HEK293 (cell line): ENCODE measurements around the gene CDYL.

ENCODE experiments used
- CTCF ChIA-PET: fragments of 350-600 bp; formaldehyde crosslinking; extraction: SDS; loops from one replicate; lab custom pipeline; 2021; ENCODE audit warnings: antibody characterized with exemption; lab: Yijun Ruan, JAX
- POLR2A ChIA-PET: fragments of 300-600 bp; formaldehyde crosslinking; extraction: SDS; loops from one replicate; lab custom pipeline; 2020; ENCODE audit warnings: antibody characterized with exemption, inconsistent platforms; lab: Yijun Ruan, JAX
- H3K27ac ChIP-seq: fragments of 200-500 bp; sonication (Bioruptor generic); 2 replicates; pipeline ENCODE4 v1.5.1; 2014; ENCODE audit warnings: low read depth, low read length, control low read depth, inconsistent platforms; ENCODE audit errors: extremely low read depth
- H3K36me3 ChIP-seq, 2 experiments: fragments of 200-500 bp in 1 of 2; sonication (Bioruptor generic) in 1 of 2; 1 replicate in 1 of 2; 2 replicates in 1 of 2; pipeline ENCODE4 v1.5.1; 2014 to 2017; ENCODE audit warnings: inconsistent platforms in 2 of 2, low read length in 2 of 2; ENCODE audit not compliant: control insufficient read depth in 2 of 2, insufficient read depth in 1 of 2
- H3K4me1 ChIP-seq: fragments of 200-500 bp; sonication (Bioruptor generic); 2 replicates; pipeline ENCODE4 v1.5.1; 2014; ENCODE audit warnings: mild to moderate bottlenecking, low read length, inconsistent platforms; ENCODE audit not compliant: control insufficient read depth, insufficient read depth
- H3K4me3 ChIP-seq: 2 replicates; pipeline ENCODE4 v1.5.1; 2011; ENCODE audit warnings: low read depth, mild to moderate bottlenecking, control low read depth, low read length, moderate library complexity
- H3K9me3 ChIP-seq: fragments of 200-500 bp; sonication (Bioruptor generic); 2 replicates; pipeline ENCODE4 v1.5.1; 2014; ENCODE audit warnings: low read depth, low read length, inconsistent platforms; ENCODE audit not compliant: control insufficient read depth, insufficient read depth
- BCL6B ChIP-seq: fragments of 450-650 bp; formaldehyde crosslinking; IDR thresholded peaks from 2 replicates; pipeline ENCODE4 v1.5.1; 2017; ENCODE audit warnings: missing biosample characterization, missing genetic modification characterization
- HOXA7 ChIP-seq: sonication (generic); formaldehyde crosslinking; IDR thresholded peaks from 2 replicates; pipeline ENCODE4 v1.8.1; 2022; ENCODE audit warnings: missing genetic modification reagents, borderline replicate concordance
- INSM2 ChIP-seq: fragments of 450-650 bp; formaldehyde crosslinking; IDR thresholded peaks from 2 replicates; pipeline ENCODE4 v1.5.1; 2016; ENCODE audit warnings: missing biosample characterization, missing genetic modification characterization
- KLF8 ChIP-seq: fragments of 450-650 bp; formaldehyde crosslinking; IDR thresholded peaks from 2 replicates; pipeline ENCODE4 v1.5.1; 2016; ENCODE audit warnings: missing biosample characterization, missing genetic modification characterization
- KLF9 ChIP-seq: fragments of 450-650 bp; formaldehyde crosslinking; IDR thresholded peaks from 2 replicates; pipeline ENCODE4 v1.5.1; 2016; ENCODE audit warnings: missing biosample characterization, missing genetic modification characterization, low read depth
- PRDM6 ChIP-seq: fragments of 450-650 bp; formaldehyde crosslinking; IDR thresholded peaks from 2 replicates; pipeline ENCODE4 v1.5.1; 2017; ENCODE audit warnings: missing biosample characterization, missing genetic modification characterization
- YY2 ChIP-seq: fragments of 450-650 bp; formaldehyde crosslinking; IDR thresholded peaks from 2 replicates; pipeline ENCODE4 v1.5.1; 2016; ENCODE audit warnings: missing biosample characterization, missing genetic modification characterization
- ZNF155 ChIP-seq: fragments of 450-650 bp; formaldehyde crosslinking; IDR thresholded peaks from 2 replicates; pipeline ENCODE4 v1.5.1; 2016; ENCODE audit warnings: missing biosample characterization, missing genetic modification characterization
- ZNF175 ChIP-seq: fragments of 450-650 bp; formaldehyde crosslinking; IDR thresholded peaks from 2 replicates; pipeline ENCODE4 v1.5.1; 2016; ENCODE audit warnings: missing biosample characterization, missing genetic modification characterization
- ZNF24 ChIP-seq: fragments of 450-650 bp; formaldehyde crosslinking; IDR thresholded peaks from 2 replicates; pipeline ENCODE4 v1.5.1; 2016; ENCODE audit warnings: missing biosample characterization, missing genetic modification characterization
- ZNF311 ChIP-seq: fragments of 450-650 bp; formaldehyde crosslinking; IDR thresholded peaks from 2 replicates; pipeline ENCODE4 v1.5.1; 2017; ENCODE audit warnings: missing biosample characterization, missing genetic modification characterization, borderline replicate concordance
- ZNF324 ChIP-seq: fragments of 450-650 bp; formaldehyde crosslinking; IDR thresholded peaks from 2 replicates; pipeline ENCODE4 v1.5.1; 2016; ENCODE audit warnings: missing biosample characterization, missing genetic modification characterization
- ZNF366 ChIP-seq: fragments of 450-650 bp; formaldehyde crosslinking; conservative IDR thresholded peaks from 2 replicates; pipeline ENCODE4 v1.5.1; 2016; ENCODE audit warnings: missing biosample characterization, missing genetic modification characterization
- ZNF394 ChIP-seq: fragments of 450-650 bp; formaldehyde crosslinking; IDR thresholded peaks from 2 replicates; pipeline ENCODE4 v1.5.1; 2016; ENCODE audit warnings: missing biosample characterization, missing genetic modification characterization, mild to moderate bottlenecking, moderate library complexity, borderline replicate concordance
- ZNF423 ChIP-seq: fragments of 450-650 bp; formaldehyde crosslinking; IDR thresholded peaks from 2 replicates; pipeline ENCODE4 v1.5.1; 2016; ENCODE audit warnings: missing biosample characterization, missing genetic modification characterization
- ZNF521 ChIP-seq: fragments of 450-650 bp; formaldehyde crosslinking; IDR thresholded peaks from 2 replicates; pipeline ENCODE4 v1.5.1; 2017; ENCODE audit warnings: missing biosample characterization, mild to moderate bottlenecking, missing genetic modification characterization
- ZNF560 ChIP-seq: fragments of 450-650 bp; formaldehyde crosslinking; IDR thresholded peaks from 2 replicates; pipeline ENCODE4 v1.5.1; 2017; ENCODE audit warnings: missing biosample characterization, missing genetic modification characterization, borderline replicate concordance
- ZNF621 ChIP-seq: fragments of 450-650 bp; formaldehyde crosslinking; IDR thresholded peaks from 2 replicates; pipeline ENCODE4 v1.5.1; 2017; ENCODE audit warnings: missing biosample characterization, missing genetic modification characterization
- ZNF660 ChIP-seq: fragments of 450-650 bp; IDR thresholded peaks from 2 replicates; pipeline ENCODE4 v1.5.1; 2018; ENCODE audit warnings: missing biosample characterization, mild to moderate bottlenecking, missing genetic modification characterization
- ZNF677 ChIP-seq: fragments of 450-650 bp; IDR thresholded peaks from 2 replicates; pipeline ENCODE4 v1.5.0; 2018; ENCODE audit warnings: missing biosample characterization, mild to moderate bottlenecking, missing genetic modification characterization, moderate library complexity
- ZNF830 ChIP-seq: fragments of 450-650 bp; IDR thresholded peaks from 2 replicates; pipeline ENCODE4 v1.5.0; 2018; ENCODE audit warnings: missing biosample characterization, missing genetic modification characterization, low read depth, mild to moderate bottlenecking, moderate library complexity

CDYL gene

GRCh38 chr6:4736371-4736873 lies 39.8 kb upstream of the CDYL start:
- POLR2A ChIA-PET, result no interaction called here
- no peak overlapping the region for H3K4me3 ChIP-seq

GRCh38 chr6:4740032-4740431 lies 36.2 kb upstream of the CDYL start:
- Histone ChIP-seq H3K36me3 (no peaks in the 10 kb centered on the region), H3K4me1 (no peaks in the 10 kb centered on the region), H3K4me3 (no peak overlapping the region), H3K27ac (no peak overlapping the region), H3K9me3 (no peaks in the 10 kb centered on the region)
- POLR2A ChIA-PET, result no interaction called here
- CTCF ChIA-PET, result interaction anchor here (0.5 to 0.7 kb wide), 2 partner anchors 142 to 278 kb away, joined by 3 read pairs; no protein-coding TSS in a partner anchor
- no peak for TF ChIP-seq ZNF621 (tag by site-specific recombination)
- no peak for TF ChIP-seq ZNF560 (tag by site-specific recombination)
- TF ChIP-seq KLF9 (tag by site-specific recombination), result no peak
- no peak for TF ChIP-seq KLF8
- TF ChIP-seq BCL6B (tag by site-specific recombination), result no peak
- TF ChIP-seq ZNF677 (tag by site-specific recombination), result no peak
- TF ChIP-seq ZNF366 (tag by site-specific recombination), result no peak
- no peak for TF ChIP-seq INSM2 (tag by site-specific recombination)
- no peak for TF ChIP-seq ZNF175 (tag by site-specific recombination)

More at GRCh38 chr6:4736371-4736873, 39.8 kb upstream of the CDYL start:
- CTCF ChIA-PET, result interaction anchor here (0.6 kb wide), 1 partner anchor 89 kb away, joined by 6 read pairs; no protein-coding TSS in a partner anchor
- no peaks in the 10 kb centered on the region for H3K4me1 ChIP-seq
- H3K9me3 ChIP-seq, result no peaks in the 10 kb centered on the region
- H3K36me3 ChIP-seq, result no peaks in the 10 kb centered on the region
- no peak overlapping the region for H3K27ac ChIP-seq
- no peak for TF ChIP-seq ZNF311
- no peak for TF ChIP-seq ZNF830 (tag by site-specific recombination)
- TF ChIP-seq ZNF24 (tag by site-specific recombination), result no peak
- no peak for TF ChIP-seq YY2
- TF ChIP-seq ZNF423 (tag by site-specific recombination), result no peak
- TF ChIP-seq ZNF155 (tag by site-specific recombination), result no peak
- TF ChIP-seq HOXA7, result no peak
- no peak for TF ChIP-seq ZNF560 (tag by site-specific recombination)
- no peak for TF ChIP-seq PRDM6 (tag by site-specific recombination)
- TF ChIP-seq ZNF521 (tag by site-specific recombination), result no peak
- no peak for TF ChIP-seq ZNF324
- TF ChIP-seq ZNF660 (tag by site-specific recombination), result no peak
- no peak for TF ChIP-seq ZNF394 (tag by site-specific recombination)
